Bone marrow (tissue), 2 donors: Measurements from ENCODE around the gene RHOBTB3.

Experiments
- DNase-seq, 2 donors: peaks; one replicate each; lab custom pipeline; 2025; lab: John Stamatoyannopoulos, UW

The RHOBTB3 gene

DNA sequence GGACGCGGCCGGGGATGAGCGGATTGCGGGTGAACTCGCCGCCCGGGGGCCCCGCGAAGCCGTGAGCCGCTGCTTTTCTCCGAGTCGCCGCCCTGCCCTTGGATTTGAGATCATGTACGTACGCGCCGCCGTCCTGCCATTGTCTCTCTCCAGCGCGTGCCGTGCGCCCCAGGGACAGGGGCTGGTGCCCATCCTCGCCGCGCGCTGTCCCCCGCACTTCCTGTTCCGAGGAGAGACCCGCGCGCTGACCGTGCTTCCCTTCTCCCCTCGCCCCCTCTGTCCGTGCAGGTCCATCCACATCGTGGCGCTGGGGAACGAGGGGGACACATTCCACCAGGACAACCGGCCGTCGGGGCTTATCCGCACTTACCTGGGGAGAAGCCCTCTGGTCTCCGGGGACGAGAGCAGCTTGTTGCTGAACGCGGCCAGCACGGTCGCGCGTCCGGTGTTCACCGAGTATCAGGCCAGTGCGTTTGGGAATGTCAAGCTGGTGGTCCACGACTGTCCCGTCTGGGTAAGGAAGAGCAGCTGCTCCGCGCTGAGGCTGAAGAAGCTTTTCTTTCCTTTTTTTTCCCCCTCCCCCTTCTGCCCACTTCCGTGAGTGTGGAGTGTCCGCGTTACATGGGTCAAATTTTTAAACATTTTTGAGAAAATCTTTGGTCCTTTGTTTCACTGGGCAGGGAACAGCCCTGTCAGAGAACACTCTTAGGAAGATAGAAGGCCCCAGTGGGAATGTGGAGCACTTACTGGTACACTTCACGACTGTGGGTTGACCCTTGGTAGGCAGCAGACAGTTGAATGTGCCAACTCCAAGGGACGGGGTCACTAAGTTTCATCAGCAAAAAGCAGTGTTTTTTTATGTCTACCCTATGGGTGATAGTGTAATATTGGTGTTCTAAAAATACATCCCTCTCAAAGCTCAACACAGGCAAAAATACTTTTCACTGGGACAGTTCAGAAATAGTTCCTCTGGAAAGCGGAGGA lies 727 bp downstream of the RHOBTB3 start:
- DNase-seq, result peak in 1 of 2 donors; percentile 55

- no peak for DNase-seq
These were observed 2.0 kb downstream of the RHOBTB3 start for GRCh38 chr5:95733107-95733665.

DNA sequence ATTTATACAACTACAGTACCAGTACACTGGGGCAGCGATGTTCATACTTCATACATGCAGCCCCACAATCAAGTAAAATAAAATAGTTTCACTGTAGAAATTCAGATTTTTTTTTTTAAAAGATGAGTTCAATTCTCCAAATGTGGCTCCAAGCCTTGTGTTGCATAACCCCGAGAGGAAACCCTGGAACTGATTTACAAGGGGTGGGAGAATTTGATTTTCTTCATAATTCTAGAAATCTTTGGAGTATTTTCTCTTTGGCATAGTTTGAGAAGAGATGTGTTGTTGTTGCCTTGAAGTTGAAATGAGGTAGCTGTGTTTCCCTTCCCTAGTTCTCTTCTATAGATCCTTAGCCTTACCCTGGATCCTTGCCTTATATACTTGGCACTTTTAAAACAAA lies 3.1 kb downstream of the RHOBTB3 start:
- no peak for DNase-seq

DNA sequence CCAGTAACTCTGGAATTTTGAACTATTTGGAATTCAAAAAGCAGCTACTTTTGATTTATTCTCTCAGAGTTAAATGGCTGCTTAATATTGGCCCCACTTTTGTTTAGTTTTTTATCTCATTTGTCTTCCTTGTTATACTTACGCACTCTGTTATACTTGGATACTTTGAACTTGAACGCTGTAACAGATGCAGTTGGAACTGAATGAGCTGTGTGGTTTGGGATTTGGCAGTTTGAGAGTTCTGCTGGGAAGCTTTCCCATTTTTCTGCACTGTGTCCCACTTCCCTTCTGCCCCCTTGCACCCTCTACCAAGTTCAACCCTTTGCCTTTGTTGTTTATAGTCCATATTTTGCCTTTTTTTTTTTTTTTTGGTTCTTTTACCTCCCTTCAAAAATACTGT lies 3.8 kb downstream of the RHOBTB3 start:
- no peak for DNase-seq

DNA sequence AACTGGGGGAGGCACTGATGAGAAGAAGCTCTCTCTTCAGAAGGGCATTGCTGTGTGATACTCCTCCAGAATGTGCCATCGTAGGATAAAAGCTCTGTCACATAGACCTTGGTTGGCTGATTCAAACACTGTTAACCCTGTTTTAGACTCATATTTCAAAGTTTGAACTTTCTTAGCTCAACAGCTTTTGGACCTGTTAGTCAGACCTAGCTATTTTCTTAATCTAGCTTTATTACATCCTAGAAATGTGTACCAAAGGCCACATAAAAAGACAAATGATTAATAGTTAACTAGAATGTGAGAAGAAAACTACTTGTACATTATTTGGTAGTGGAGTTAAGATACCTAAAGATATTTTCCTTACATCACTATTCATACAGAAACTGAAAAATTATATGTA lies 4.3 kb downstream of the RHOBTB3 start:
- DNase-seq, result no peak

DNA sequence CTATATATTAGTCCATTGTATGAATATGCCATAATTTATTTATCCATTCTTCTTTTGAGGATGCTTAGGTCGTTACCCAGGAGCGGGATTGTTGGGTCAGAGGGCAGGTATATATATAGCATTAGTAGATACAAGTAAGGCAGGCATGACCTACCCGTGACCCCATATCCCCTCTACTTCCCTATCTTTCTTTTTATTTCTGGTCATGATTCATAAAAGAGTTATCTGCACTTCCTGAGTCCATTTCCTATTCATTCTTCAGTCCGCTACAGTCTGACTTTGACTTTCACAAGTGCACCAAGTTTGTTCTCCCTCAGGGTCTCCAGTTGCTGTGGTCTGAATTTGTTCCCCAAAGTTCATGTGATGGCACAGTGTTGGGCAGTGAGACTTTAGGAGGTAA lies 6.9 kb downstream of the RHOBTB3 start:
- DNase-seq, result no peak

DNA sequence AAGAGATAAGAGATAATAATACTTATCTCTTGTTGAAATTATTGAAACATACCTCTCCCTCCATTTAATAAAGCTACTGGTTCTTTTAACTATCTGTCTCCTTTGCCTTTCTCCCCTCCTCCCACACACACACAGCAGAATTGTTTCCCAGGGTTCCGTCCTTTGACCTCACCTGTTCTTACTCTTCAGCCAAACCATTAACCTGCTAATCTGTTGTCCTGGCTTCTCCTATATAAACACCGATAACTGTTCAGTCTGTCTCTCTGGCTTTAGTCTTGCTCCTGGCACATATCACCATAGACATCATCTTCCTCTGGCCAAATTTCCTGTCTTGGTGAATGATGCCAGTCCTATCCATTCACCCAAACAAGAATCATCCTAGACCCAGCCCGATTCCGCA lies 7.7 kb downstream of the RHOBTB3 start:
- no peak for DNase-seq

- no peak for DNase-seq
These were observed 8.7 kb downstream of the RHOBTB3 start for GRCh38 chr5:95739857-95740256.

GRCh38 chr5:95741458-95741857 lies 10.3 kb downstream of the RHOBTB3 start:
- no peak for DNase-seq

GRCh38 chr5:95743232-95743631 lies 12.1 kb downstream of the RHOBTB3 start:
- DNase-seq, result no peak

GRCh38 chr5:95743877-95744276 lies 12.7 kb downstream of the RHOBTB3 start:
- no peak for DNase-seq

DNA sequence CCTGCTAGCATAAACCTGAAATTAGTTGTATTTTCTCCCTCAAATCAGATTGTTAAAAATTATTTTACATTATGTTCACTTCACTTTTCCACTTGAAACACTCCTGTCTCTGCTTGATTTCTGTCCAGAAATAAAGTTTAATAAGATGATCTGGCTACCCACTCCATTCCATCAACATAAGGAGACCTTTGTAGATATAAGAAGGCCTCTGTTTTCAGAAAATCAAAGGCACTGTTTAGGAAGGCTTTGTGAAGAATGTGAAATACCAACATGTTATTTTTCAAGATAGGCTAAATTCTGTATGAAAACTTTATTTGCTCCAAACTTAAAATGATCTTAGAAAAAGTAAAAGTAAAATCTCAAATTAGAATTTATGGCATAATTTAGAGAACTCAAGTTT lies 15.1 kb downstream of the RHOBTB3 start:
- DNase-seq, result no peak

- DNase-seq, result no peak
These were observed 15.9 kb downstream of the RHOBTB3 start for GRCh38 chr5:95746722-95747679.

- no peak for DNase-seq
These were observed 17.0 kb downstream of the RHOBTB3 start for GRCh38 chr5:95748133-95748532.

GRCh38 chr5:95754545-95754944 lies 23.4 kb downstream of the RHOBTB3 start:
- no peak for DNase-seq

- DNase-seq, result no peak
These were observed 27.9 kb downstream of the RHOBTB3 start for GRCh38 chr5:95759005-95759404.

GRCh38 chr5:95759634-95760033 lies 28.5 kb downstream of the RHOBTB3 start:
- no peak for DNase-seq

GRCh38 chr5:95760273-95761191 lies 29.4 kb downstream of the RHOBTB3 start:
- no peak for DNase-seq

- DNase-seq, result no peak
These were observed 30.9 kb downstream of the RHOBTB3 start for GRCh38 chr5:95761771-95762651.

GRCh38 chr5:95762652-95763041 lies 31.5 kb downstream of the RHOBTB3 start:
- DNase-seq, result no peak
